PFSK-1 (cell line): ENCODE results near the gene MBLAC1.

Experiments
- FOXP2 ChIP-seq: optimal IDR thresholded peaks from 2 replicates; pipeline ENCODE3; 2011; ENCODE audit warnings: borderline replicate concordance, control low read depth, inconsistent platforms; ENCODE audit not compliant: insufficient read depth; ENCODE audit errors: extremely low read length, extremely low read depth
- POLR2AphosphoS5 ChIP-seq: IDR thresholded peaks from 2 replicates; pipeline ENCODE4 v1.6.1; 2012; ENCODE audit warnings: low read depth, mild to moderate bottlenecking, control low read depth, low read length, moderate library complexity
- SIN3A ChIP-seq: IDR thresholded peaks from 2 replicates; pipeline ENCODE4 v1.6.1; 2012; ENCODE audit warnings: mild to moderate bottlenecking, low read length, moderate library complexity, borderline replicate concordance; ENCODE audit not compliant: insufficient read depth
- TAF1 ChIP-seq: IDR thresholded peaks from 2 replicates; pipeline ENCODE4 v1.6.1; 2012; ENCODE audit warnings: low read length, control low read depth, borderline replicate concordance; ENCODE audit not compliant: insufficient read depth
- TF ChIP-seq, protein P1 (sequence below), 2 experiments: IDR thresholded peaks; 2 replicates each; pipeline versions ENCODE4 v1.6.1 to v1.8.0; 2011 to 2012; ENCODE audit warnings: low read depth in 2 of 2, low read length in 2 of 2, control low read depth in 1 of 2, inconsistent platforms in 1 of 2, mild to moderate bottlenecking in 1 of 2, moderate library complexity in 1 of 2; ENCODE audit not compliant: insufficient read depth in 1 of 2

The MBLAC1 gene

DNA sequence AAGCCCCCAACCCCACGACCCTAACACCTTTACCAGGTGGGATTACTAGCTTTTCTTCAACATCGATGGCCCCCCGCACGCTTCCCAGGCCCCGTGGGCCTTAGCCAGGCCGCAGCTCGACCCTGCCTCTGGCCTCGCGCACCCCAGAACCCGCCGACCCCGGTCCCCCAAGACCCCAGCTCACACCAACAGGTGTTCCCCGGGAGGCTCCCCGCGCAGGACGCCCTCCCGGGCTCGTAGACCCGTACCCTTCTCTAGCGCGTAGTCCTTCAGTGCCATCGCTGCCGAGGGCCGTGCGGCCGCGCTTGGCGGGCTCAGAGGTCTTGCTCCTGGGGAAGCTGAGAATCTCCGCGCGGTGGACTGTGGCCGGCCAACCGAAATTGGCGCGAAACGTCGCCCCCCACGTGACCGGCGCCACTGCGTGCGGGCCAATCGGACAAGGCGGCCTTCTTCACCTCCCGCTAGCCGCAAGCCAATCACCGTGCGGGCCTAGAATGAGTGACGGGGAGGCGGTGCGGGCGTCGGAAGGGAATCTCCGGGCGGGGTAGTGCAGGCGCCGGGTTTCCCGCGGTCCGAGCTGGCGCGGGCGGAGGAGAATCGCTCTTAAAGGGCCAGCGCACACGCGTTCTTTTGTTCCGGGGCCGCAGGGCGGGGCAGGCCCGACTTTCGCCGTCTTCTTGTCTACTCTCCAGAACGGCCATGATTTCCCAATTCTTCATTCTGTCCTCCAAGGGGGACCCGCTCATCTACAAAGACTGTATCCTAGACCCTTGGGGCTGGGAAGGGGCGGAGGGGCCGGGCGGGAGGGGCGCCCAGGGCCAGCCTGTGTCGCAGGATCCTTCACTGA, 25.5 kb upstream of the MBLAC1 start, which contains the start of the genes AP4M1 and MCM7:
Gene AP4M1 (plus strand): TSS at position 628 of the 847 bp plus-strand sequence. CDS start 72 bp downstream, at position 700.
Gene MCM7 (minus strand): TSS at position 382 of the 847 bp plus-strand sequence. CDS start 103 bp downstream, at position 279.
- TF ChIP-seq TAF1 (no peak), SIN3A (0 out of 2 replicates have a peak, but pooled peaks have one; percentile 46), FOXP2 (no peak)
- TF ChIP-seq, protein P1, sequence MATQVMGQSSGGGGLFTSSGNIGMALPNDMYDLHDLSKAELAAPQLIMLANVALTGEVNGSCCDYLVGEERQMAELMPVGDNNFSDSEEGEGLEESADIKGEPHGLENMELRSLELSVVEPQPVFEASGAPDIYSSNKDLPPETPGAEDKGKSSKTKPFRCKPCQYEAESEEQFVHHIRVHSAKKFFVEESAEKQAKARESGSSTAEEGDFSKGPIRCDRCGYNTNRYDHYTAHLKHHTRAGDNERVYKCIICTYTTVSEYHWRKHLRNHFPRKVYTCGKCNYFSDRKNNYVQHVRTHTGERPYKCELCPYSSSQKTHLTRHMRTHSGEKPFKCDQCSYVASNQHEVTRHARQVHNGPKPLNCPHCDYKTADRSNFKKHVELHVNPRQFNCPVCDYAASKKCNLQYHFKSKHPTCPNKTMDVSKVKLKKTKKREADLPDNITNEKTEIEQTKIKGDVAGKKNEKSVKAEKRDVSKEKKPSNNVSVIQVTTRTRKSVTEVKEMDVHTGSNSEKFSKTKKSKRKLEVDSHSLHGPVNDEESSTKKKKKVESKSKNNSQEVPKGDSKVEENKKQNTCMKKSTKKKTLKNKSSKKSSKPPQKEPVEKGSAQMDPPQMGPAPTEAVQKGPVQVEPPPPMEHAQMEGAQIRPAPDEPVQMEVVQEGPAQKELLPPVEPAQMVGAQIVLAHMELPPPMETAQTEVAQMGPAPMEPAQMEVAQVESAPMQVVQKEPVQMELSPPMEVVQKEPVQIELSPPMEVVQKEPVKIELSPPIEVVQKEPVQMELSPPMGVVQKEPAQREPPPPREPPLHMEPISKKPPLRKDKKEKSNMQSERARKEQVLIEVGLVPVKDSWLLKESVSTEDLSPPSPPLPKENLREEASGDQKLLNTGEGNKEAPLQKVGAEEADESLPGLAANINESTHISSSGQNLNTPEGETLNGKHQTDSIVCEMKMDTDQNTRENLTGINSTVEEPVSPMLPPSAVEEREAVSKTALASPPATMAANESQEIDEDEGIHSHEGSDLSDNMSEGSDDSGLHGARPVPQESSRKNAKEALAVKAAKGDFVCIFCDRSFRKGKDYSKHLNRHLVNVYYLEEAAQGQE (IDR thresholded peaks at IDR 0.05; ENCODE audit: insufficient read depth in 1 of 2, low read depth in 2 of 2, low read length in 2 of 2) = 0 out of 4 replicates have a peak, but pooled peaks of 1 of the 2 experiments have one; percentile 3

DNA sequence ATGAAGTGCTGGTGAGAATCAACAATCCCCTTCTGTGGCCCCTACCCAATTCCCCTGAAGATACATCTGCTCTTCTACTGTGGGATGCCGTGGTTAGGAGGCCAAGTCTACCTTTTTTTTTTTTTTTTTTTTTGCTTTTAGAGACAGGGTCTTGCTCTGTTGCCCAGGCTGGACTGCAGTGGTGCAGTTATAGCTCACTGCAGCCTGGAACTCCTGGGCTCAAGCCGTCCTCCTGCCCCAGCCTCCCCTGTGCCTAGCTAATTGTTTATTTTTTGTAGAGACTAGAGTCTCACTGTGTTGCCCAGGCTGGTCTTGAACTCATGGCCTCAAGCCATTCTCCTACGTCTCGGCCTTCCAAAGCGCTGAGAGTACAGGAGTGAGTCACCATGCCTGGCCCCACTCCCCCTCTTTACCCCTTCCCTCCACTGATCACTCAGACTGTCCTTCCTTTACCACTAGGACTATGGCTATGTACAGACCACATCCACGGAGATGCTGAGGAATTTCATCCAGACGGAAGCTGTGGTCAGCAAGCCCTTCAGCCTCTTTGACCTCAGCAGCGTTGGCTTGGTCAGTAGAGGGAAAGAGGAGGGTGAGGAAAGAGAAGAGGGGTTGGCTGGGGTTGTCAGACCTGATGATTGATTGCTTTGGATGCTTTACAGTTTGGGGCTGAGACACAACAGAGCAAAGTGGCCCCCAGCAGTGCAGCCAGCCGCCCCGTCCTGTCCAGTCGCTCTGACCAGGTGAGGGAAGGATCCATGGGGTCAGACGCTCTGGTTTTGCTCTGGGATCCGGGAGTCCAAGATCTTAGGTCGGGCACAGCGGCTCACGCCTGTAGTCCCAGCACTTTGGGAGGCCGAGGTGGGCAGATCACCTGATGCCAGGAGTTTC, 23.6 kb upstream of the MBLAC1 start:
- TF ChIP-seq TAF1 = no peak
- no peak for TF ChIP-seq SIN3A
- no peak for TF ChIP-seq POLR2AphosphoS5
- TF ChIP-seq, protein P1 (IDR thresholded peaks at IDR 0.05; ENCODE audit: insufficient read depth in 1 of 2, low read depth in 2 of 2, low read length in 2 of 2) = no peak
- no peak for TF ChIP-seq FOXP2

DNA sequence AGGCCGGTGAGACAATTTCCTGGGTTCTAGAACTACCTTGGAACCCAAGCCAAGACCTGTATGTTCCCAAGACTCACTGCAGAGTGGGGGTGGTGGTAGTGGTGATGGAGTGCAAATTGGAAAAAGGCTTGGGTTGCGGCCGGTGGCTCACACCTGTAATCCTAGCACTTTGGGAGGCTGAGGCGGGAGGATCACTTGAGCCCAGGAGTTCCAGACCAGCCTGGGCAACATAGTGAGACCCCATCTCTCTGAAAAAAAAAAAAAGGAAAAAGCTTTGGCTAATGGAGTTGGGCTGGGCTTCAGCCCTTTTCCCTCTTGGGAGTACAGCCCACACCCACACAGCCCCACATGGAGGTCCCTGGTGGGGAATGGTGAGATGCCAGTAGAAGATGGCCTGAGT, 21.2 kb upstream of the MBLAC1 start:
- TF ChIP-seq TAF1 = no peak
- TF ChIP-seq FOXP2 = no peak
- TF ChIP-seq, protein P1 (IDR thresholded peaks at IDR 0.05; ENCODE audit: insufficient read depth in 1 of 2, low read depth in 2 of 2, low read length in 2 of 2) = no peak
- TF ChIP-seq POLR2AphosphoS5 = no peak
- TF ChIP-seq SIN3A = no peak

DNA sequence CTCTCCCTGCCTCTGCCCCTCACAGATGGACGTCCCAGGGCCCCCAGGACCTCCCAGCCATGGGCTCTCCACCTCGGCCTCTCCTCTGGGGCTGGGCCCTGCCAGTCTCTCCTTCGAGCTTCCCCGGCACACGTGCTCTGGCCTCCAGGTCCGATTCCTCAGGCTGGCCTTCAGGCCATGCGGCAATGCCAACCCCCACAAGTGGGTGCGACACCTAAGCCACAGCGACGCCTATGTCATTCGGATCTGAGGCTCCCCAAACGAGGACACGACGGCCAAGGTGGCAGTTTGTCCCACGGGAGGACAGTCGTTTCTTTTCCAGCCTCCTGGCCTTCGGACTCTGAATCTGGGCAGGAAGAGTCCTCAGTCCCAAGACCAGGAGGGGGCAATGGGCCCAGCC, 20.1 kb upstream of the MBLAC1 start:
- TF ChIP-seq FOXP2 = no peak
- TF ChIP-seq POLR2AphosphoS5 = no peak
- TF ChIP-seq, protein P1 (IDR thresholded peaks at IDR 0.05; ENCODE audit: insufficient read depth in 1 of 2, low read depth in 2 of 2, low read length in 2 of 2) = no peak
- TF ChIP-seq SIN3A = no peak
- no peak for TF ChIP-seq TAF1
